Smooth muscle cell (in vitro differentiated cells): ENCODE measurements around the gene RPL35. TPM values are rescaled to one million over a fixed set of nuclear protein-coding genes. Genes with fewer than 3 reads are reported as not detected.
A peak's percentile ranks its signal among the peaks of the same experiment; 100 is the strongest.

Source experiments
- DNase-seq: peaks from one replicate; lab custom pipeline; 2025; ENCODE audit not compliant: unreplicated experiment; lab: John Stamatoyannopoulos, UW
- H2AFZ ChIP-seq: fragments of 200-600 bp; sonication (generic); 2 replicates; pipeline ENCODE4 v1.6.0; 2016; ENCODE audit warnings: antibody characterized with exemption, low read depth, mild to moderate bottlenecking
- H3F3A ChIP-seq: fragments of 200-600 bp; sonication (generic); 2 replicates; pipeline ENCODE4 v1.6.0; 2017; ENCODE audit warnings: antibody characterized with exemption, low read depth
- H3K27ac ChIP-seq: fragments of 200-600 bp; sonication (generic); 2 replicates; pipeline ENCODE4 v1.5.1; 2016; ENCODE audit warnings: low read depth, mild to moderate bottlenecking
- H3K27me3 ChIP-seq: fragments of 200-600 bp; sonication (generic); 2 replicates; pipeline ENCODE4 v1.6.1; 2016; ENCODE audit warnings: low read depth, mild to moderate bottlenecking
- H3K36me3 ChIP-seq: fragments of 200-600 bp; sonication (generic); 2 replicates; pipeline ENCODE4 v1.5.1; 2016; ENCODE audit warnings: low read depth
- H3K4me1 ChIP-seq: fragments of 200-600 bp; sonication (generic); 2 replicates; pipeline ENCODE4 v1.5.1; 2016; ENCODE audit warnings: low read depth
- H3K4me2 ChIP-seq: fragments of 200-600 bp; sonication (generic); 2 replicates; pipeline ENCODE4 v1.6.0; 2016; ENCODE audit warnings: mild to moderate bottlenecking
- H3K4me3 ChIP-seq: fragments of 200-600 bp; sonication (generic); 2 replicates; pipeline ENCODE4 v1.5.1; 2016; ENCODE audit warnings: mild to moderate bottlenecking
- H3K79me2 ChIP-seq: fragments of 200-600 bp; sonication (generic); 2 replicates; pipeline ENCODE4 v1.6.0; 2016; ENCODE audit warnings: low read depth, mild to moderate bottlenecking
- H3K9ac ChIP-seq: fragments of 200-600 bp; sonication (generic); 2 replicates; pipeline ENCODE4 v1.6.0; 2016; ENCODE audit warnings: low read depth
- H3K9me3 ChIP-seq: fragments of 200-600 bp; sonication (generic); replicated peaks from 2 replicates; pipeline ENCODE4 v1.5.1; 2016; ENCODE audit warnings: low read depth
- H4K20me1 ChIP-seq: fragments of 200-600 bp; sonication (generic); 2 replicates; pipeline ENCODE4 v1.6.0; 2016; ENCODE audit warnings: low read depth
- CTCF ChIP-seq: fragments of 200-600 bp; sonication (generic); IDR thresholded peaks from 2 replicates; pipeline ENCODE4 v1.5.1; 2017; ENCODE audit warnings: borderline replicate concordance, mild to moderate bottlenecking, antibody characterized with exemption; ENCODE audit not compliant: insufficient read depth, poor library complexity, severe bottlenecking
- WGBS: methylation state at CpG from one replicate; pipeline ENCODE4 v1.1.7; 2016; ENCODE audit warnings: low lambda C conversion rate; 5-methylcytosine and 5-hydroxymethylcytosine counted together
- polyA plus RNA-seq: library from polyadenylated mRNA; unstranded; fragments of >200 nt; fragmentation: Nextera tagmentation; extraction: Ambion mirVana; gene quantifications from 2 replicates; pipeline ENCODE4 v1.2.1, GENCODE V29; 2016
- total RNA-seq: library from RNA; depleted of rRNA; stranded (reverse); fragments of >200 nt; gene quantifications from 2 replicates; pipeline ENCODE4 v1.2.3, GENCODE V29; 2014

The RPL35 gene
- total and polyA plus RNA-seq, 2 experiments from 2014 or later = 1,321 to 1,932 TPM

- TF ChIP-seq CTCF = no peak
These were observed 48.1 kb downstream of the RPL35 start for GRCh38 chr9:124813501-124814163.

GRCh38 chr9:124813041-124813440 is 48.7 kb downstream of the RPL35 start:
- peaks cover 21% of the 10 kb centered on the region for H3K4me1 ChIP-seq
- H3K9ac ChIP-seq = peak overlapping the region; percentile 72
- 72% methylated on average over 7 of the region's 7 CpGs for WGBS
- no peaks in the 10 kb centered on the region for H3K36me3 ChIP-seq
- H2AFZ ChIP-seq = peak overlapping the region; percentile 24
- no peak for TF ChIP-seq CTCF
- no peak for DNase-seq
- H3K27me3 ChIP-seq = no peaks in the 10 kb centered on the region
- H3K27ac ChIP-seq = peak overlapping the region; percentile 93
- H3F3A ChIP-seq = peaks cover 25% of the 10 kb centered on the region
- H3K4me3 ChIP-seq = no peak overlapping the region
- H4K20me1 ChIP-seq = no peaks in the 10 kb centered on the region
- H3K79me2 ChIP-seq = no peaks in the 10 kb centered on the region
- no peaks in the 10 kb centered on the region for H3K9me3 ChIP-seq
- peak overlapping the region; percentile 57 for H3K4me2 ChIP-seq

More at GRCh38 chr9:124813501-124814163, 48.1 kb downstream of the RPL35 start:
- Histone ChIP-seq H3K4me3 (no peak overlapping the region), H3F3A (peaks cover 25% of the 10 kb centered on the region), H4K20me1 (no peaks in the 10 kb centered on the region), H3K4me2 (peak overlapping the region; percentile 57), H2AFZ (peak overlapping the region; percentile 24), H3K27me3 (no peaks in the 10 kb centered on the region), H3K36me3 (no peaks in the 10 kb centered on the region), H3K9me3 (no peaks in the 10 kb centered on the region), H3K27ac (peak overlapping the region; percentile 93), H3K9ac (peak overlapping the region; percentile 72), H3K79me2 (no peaks in the 10 kb centered on the region), H3K4me1 (peaks cover 21% of the 10 kb centered on the region)
- DNase-seq = no peak
- 57% methylated on average over 11 of the region's 11 CpGs for WGBS

GRCh38 chr9:124812441-124812876 is 49.3 kb downstream of the RPL35 start:
- no peaks in the 10 kb centered on the region for H3K36me3 ChIP-seq
- peak; percentile 71 for DNase-seq
- no peaks in the 10 kb centered on the region for H3K79me2 ChIP-seq
- no peaks in the 10 kb centered on the region for H3K9me3 ChIP-seq
- peak overlapping the region; percentile 93 for H3K27ac ChIP-seq
- peaks cover 21% of the 10 kb centered on the region for H3K4me1 ChIP-seq
- WGBS = 11% methylated on average over 6 of the region's 6 CpGs
- peak overlapping the region; percentile 72 for H3K4me2 ChIP-seq
- peak overlapping the region; percentile 78 for H3K9ac ChIP-seq
- no peak overlapping the region for H2AFZ ChIP-seq
- no peaks in the 10 kb centered on the region for H4K20me1 ChIP-seq
- H3F3A ChIP-seq = peaks cover 25% of the 10 kb centered on the region
- no peak for TF ChIP-seq CTCF
- no peaks in the 10 kb centered on the region for H3K27me3 ChIP-seq
- no peak overlapping the region for H3K4me3 ChIP-seq
